Panc1 (cell line): Measurements from ENCODE around the gene CST4. TPM values are rescaled to one million over a fixed set of nuclear protein-coding genes. Genes with fewer than 3 reads are reported as not detected.
"Not testable (repeated sequence)": the region's sequence is repeated elsewhere in the genome, so short reads cannot be mapped to it uniquely, and the experiment has no call there.

Experiments used
- ATAC-seq: fragments of 200-7000 bp; cut with Tn5 transposase; 2 replicates; pipeline ENCODE4 v1.9.1; 2020; ENCODE audit warnings: mild to moderate bottlenecking, moderate library complexity
- Bru-seq: library from RNA; stranded (reverse); fragments of 400-500 nt; gene quantifications from one replicate; lab custom pipeline; 2021; lab: Mats Ljungman, UMichigan
- BruChase-seq, 2 experiments: library from RNA; stranded (reverse); fragments of 400-500 nt; gene quantifications; one replicate each; lab custom pipeline; 2021; lab: Mats Ljungman, UMichigan
- BruUV-seq: library from RNA; stranded (reverse); fragments of 400-500 nt; replicated peaks from 2 replicates; lab custom pipeline; 2021; lab: Mats Ljungman, UMichigan
- CTCF ChIA-PET: fragments of 300-600 bp; sonication (Branson Sonifier 250); formaldehyde crosslinking; loops from one replicate; lab custom pipeline; 2022; ENCODE audit warnings: antibody characterized with exemption; lab: Charles Lee
- POLR2A ChIA-PET: fragments of 300-600 bp; sonication (Branson Sonifier 250); formaldehyde crosslinking; loops from one replicate; lab custom pipeline; 2022; ENCODE audit warnings: antibody characterized with exemption; lab: Charles Lee
- DNase-seq: peaks from one replicate; pipeline ENCODE4 v3.0.0-alpha.2; 2010; ENCODE audit warnings: low read depth, low spot score
- H3K27ac ChIP-seq: 2 replicates; pipeline ENCODE4 v1.5.1; 2011; ENCODE audit warnings: mild to moderate bottlenecking, low read length, inconsistent platforms
- H3K27me3 ChIP-seq: fragments of 200-500 bp; sonication (Bioruptor generic); 2 replicates; pipeline ENCODE4 v1.6.0; 2014; ENCODE audit warnings: low read length, inconsistent platforms; ENCODE audit not compliant: control insufficient read depth, insufficient read depth
- H3K36me3 ChIP-seq: fragments of 200-500 bp; sonication (Bioruptor generic); 2 replicates; pipeline ENCODE4 v1.5.1; 2014; ENCODE audit warnings: inconsistent platforms, mild to moderate bottlenecking, low read length, moderate library complexity; ENCODE audit not compliant: control insufficient read depth, insufficient read depth
- H3K4me1 ChIP-seq: 2 replicates; pipeline ENCODE4 v1.5.1; 2011; ENCODE audit warnings: inconsistent platforms, mild to moderate bottlenecking, low read length, moderate library complexity; ENCODE audit not compliant: control insufficient read depth, insufficient read depth
- H3K4me3 ChIP-seq, 2 experiments: 2 replicates each; pipeline ENCODE4 v1.5.1; 2011 to 2012; ENCODE audit warnings: low read depth in 2 of 2, low read length in 2 of 2, mild to moderate bottlenecking in 2 of 2, inconsistent platforms in 1 of 2, moderate library complexity in 1 of 2
- H3K9me3 ChIP-seq: fragments of 200-500 bp; sonication (Bioruptor generic); 2 replicates; pipeline ENCODE4 v1.5.1; 2014; ENCODE audit warnings: low read depth, mild to moderate bottlenecking, inconsistent platforms, low read length, moderate library complexity; ENCODE audit not compliant: control insufficient read depth, insufficient read depth
- TCF7L2 ChIP-seq: IDR thresholded peaks from 2 replicates; pipeline ENCODE4 v1.6.1; 2011; ENCODE audit warnings: mild to moderate bottlenecking, low read depth, low read length, inconsistent platforms
- in situ Hi-C: cut with HindIII; loops from 2 replicates; pipeline ENCODE4 v1.10.0; 2016; ENCODE audit warnings: low sequenced_read_pairs, low pct_unique_long_range_greater_than_20kb
- intact Hi-C: fragments of 100-400 bp; cut with micrococcal nuclease; formaldehyde crosslinking; loops from one replicate; pipeline ENCODE4 v1.10.0; 2022; ENCODE audit not compliant: unreplicated experiment
- long read RNA-seq: library from polyadenylated mRNA; unstranded; transcript quantifications from one replicate; pipeline ENCODE4 v2.0.0, GENCODE V29; 2021; ENCODE audit not compliant: unreplicated experiment
- polyA plus RNA-seq: library from polyadenylated mRNA; unstranded; fragments of >200 nt; gene quantifications from one replicate; pipeline ENCODE4 v1.2.1, GENCODE V29; 2012; ENCODE audit warnings: missing spikeins; ENCODE audit not compliant: insufficient read length
- total RNA-seq: library from RNA; stranded (reverse); gene quantifications from one replicate; pipeline ENCODE4 v1.2.1, GENCODE V29; 2021; ENCODE audit not compliant: unreplicated experiment
- TF ChIP-seq, protein P1 (sequence below), 2 experiments: IDR thresholded peaks; 2 replicates each; pipeline ENCODE4 v1.6.1; 2011 to 2012; ENCODE audit warnings: low read depth in 2 of 2, control low read depth in 1 of 2, low read length in 1 of 2, mild to moderate bottlenecking in 1 of 2, moderate library complexity in 1 of 2; ENCODE audit not compliant: insufficient read depth in 1 of 2
- TF ChIP-seq, protein P2 (sequence below): fragments of 450-650 bp; IDR thresholded peaks from 2 replicates; pipeline ENCODE4 v1.5.1; 2017; ENCODE audit warnings: mild to moderate bottlenecking

CST4 gene, protein sequence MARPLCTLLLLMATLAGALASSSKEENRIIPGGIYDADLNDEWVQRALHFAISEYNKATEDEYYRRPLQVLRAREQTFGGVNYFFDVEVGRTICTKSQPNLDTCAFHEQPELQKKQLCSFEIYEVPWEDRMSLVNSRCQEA
- total RNA-seq = not detected
- polyA plus RNA-seq = not detected
- not detected for Bru-seq, nascent RNA
- BruChase-seq, experiment 1, labeled RNA remaining after a 2-hour chase = not detected
- not detected for BruChase-seq, experiment 2, labeled RNA remaining after a 6-hour chase
- long read RNA-seq = 0 reads

DNA sequence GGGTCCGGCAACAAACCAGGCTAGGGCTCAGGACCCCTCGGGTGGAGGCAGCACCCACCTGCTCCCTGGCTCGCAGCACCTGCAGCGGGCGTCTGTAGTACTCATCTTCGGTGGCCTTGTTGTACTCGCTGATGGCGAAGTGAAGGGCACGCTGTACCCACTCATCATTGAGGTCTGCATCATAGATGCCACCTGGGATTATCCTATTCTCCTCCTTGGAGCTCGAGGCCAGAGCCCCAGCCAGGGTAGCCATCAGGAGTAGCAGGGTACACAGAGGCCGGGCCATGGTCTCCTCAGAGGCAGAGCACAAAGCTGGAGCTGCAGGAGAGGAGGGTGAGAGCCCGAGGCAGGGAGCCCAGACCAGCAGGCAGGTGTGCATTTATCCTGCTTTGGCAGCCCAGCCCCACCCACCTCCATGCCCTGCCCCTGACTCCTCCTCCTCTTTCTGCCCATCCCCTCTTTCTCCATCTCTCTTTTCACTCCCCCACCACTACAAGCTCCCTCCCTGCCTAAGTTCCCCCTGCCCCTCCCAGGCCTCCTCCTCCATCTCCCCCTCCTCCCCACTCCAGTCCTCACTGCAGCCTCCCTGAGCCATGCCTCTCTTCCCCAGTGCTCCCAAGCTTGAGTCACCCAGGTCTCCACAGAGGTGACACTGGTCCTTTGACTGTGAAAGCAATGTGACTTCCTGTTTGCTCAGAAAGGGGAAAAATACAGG lies at the start of gene CST4:
Gene CST4, minus strand, starts transcription at position 355 of the 715 bp plus-strand sequence. Its CDS starts 69 bp downstream, at position 286.
- POLR2A ChIA-PET, DNase-seq, CTCF ChIA-PET, BruUV-seq, H3K36me3 ChIP-seq, H3K27ac ChIP-seq, in situ Hi-C loops, H3K4me1 ChIP-seq, H3K4me3 ChIP-seq, intact Hi-C loops, H3K27me3 ChIP-seq, H3K9me3 ChIP-seq: not testable (repeated sequence)
- peak; percentile 13; the same call in 1 of the 2 replicates for ATAC-seq

DNA sequence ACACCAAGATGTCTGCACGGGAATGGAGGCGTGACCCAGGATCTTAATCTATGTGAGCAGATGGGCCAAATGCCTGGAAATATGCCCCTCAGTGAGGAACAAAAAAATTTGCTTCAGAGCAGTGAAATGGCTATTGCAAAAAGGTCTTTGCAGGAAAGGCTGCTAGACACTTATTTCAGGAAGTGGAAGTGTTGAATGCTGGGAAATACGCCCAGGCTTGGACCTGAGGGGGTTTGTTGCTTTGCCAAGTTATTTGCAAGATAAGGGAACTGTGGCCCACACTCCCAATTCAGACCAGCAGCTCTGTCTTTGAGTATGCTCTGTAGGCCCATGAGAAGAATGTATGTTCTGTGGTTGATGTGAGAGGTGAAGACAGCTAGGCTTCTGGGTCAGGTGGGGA lies 46.6 kb upstream of the CST4 start:
- ATAC-seq, POLR2A ChIA-PET, H3K36me3 ChIP-seq, H3K4me3 ChIP-seq, H3K9me3 ChIP-seq, H3K4me1 ChIP-seq, H3K27me3 ChIP-seq, in situ Hi-C loops, intact Hi-C loops, H3K27ac ChIP-seq, BruUV-seq, CTCF ChIA-PET, DNase-seq: not testable (repeated sequence)

DNA sequence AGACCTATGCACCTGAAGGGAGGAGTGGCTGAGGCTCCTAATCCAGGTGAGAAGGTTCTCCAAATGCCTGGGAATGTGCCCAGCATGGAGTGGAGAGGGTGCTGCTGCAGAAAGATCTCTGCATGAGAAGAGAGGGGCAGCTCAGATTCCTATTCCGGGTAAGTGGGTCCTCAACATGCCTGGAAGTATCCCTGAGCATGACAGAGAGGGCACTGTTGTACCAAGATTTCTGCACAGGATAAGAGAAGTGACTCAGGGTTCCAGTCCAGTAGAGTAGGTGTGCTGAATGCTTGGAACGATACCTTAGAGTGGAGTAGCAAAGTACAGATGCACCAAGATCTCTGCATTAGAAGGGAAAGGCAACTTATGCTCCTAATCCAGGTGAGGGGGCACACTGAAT lies 46.1 kb upstream of the CST4 start:
- intact Hi-C loops, H3K36me3 ChIP-seq, in situ Hi-C loops: not testable (repeated sequence)

DNA sequence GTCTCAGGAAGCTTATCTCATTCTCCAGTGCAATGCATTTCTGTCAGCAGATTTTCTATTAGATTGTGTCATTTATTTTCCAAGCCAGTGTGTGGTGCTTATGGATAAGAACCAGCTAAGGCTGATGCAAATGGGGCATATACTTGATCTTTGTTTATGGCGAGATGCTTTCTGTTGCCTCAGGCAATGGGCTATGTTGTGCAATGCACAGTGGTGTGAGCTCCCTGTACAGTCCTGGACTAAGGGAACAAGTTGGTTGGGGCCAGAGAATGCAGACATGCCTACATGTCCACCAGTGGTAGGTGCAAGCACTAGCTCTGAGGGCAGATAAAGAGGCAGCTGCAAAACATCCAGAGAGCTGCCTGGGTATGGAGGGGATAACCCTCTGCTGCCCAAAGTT lies 45.6 kb upstream of the CST4 start:
- H3K27me3 ChIP-seq, in situ Hi-C loops, H3K9me3 ChIP-seq, POLR2A ChIA-PET, BruUV-seq, H3K27ac ChIP-seq, H3K36me3 ChIP-seq, ATAC-seq, intact Hi-C loops, CTCF ChIA-PET, H3K4me1 ChIP-seq, H3K4me3 ChIP-seq, DNase-seq: not testable (repeated sequence)

More for the DNA sequence above, 46.1 kb upstream of the CST4 start:
- H3K4me3 ChIP-seq, H3K4me1 ChIP-seq, H3K9me3 ChIP-seq, ATAC-seq, POLR2A ChIA-PET, H3K27me3 ChIP-seq, H3K27ac ChIP-seq, CTCF ChIA-PET, DNase-seq, BruUV-seq: not testable (repeated sequence)

DNA sequence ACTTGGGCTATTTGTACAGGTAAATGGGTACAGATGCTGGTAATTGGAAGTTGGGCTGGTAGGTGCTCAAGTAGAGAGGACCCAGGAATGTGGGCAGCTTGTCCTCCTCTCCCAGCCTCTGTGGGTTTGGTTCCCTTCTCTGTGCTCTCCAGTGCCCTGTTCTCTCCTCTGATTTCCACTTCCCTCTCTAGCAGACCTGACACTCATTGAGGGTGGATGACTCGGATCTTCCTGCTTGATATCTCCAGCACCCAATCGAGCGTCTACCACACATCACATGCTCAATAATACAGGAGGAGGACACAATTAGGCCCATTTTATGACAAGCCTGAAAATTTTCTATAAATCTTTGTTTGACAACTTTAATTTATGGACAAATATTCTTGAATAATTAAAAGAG lies 38.2 kb upstream of the CST4 start:
- Histone ChIP-seq H3K9me3 (no peaks in the 10 kb centered on the region), H3K4me3 (no peak overlapping the region), H3K27me3 (no peaks in the 10 kb centered on the region), H3K27ac (no peak overlapping the region), H3K36me3 (no peaks in the 10 kb centered on the region), H3K4me1 (no peaks in the 10 kb centered on the region)
- DNase-seq (no peak), ATAC-seq (no peak)
- intact Hi-C loops (no loop called here), in situ Hi-C loops (no loop called here)
- TF ChIP-seq, protein P1, sequence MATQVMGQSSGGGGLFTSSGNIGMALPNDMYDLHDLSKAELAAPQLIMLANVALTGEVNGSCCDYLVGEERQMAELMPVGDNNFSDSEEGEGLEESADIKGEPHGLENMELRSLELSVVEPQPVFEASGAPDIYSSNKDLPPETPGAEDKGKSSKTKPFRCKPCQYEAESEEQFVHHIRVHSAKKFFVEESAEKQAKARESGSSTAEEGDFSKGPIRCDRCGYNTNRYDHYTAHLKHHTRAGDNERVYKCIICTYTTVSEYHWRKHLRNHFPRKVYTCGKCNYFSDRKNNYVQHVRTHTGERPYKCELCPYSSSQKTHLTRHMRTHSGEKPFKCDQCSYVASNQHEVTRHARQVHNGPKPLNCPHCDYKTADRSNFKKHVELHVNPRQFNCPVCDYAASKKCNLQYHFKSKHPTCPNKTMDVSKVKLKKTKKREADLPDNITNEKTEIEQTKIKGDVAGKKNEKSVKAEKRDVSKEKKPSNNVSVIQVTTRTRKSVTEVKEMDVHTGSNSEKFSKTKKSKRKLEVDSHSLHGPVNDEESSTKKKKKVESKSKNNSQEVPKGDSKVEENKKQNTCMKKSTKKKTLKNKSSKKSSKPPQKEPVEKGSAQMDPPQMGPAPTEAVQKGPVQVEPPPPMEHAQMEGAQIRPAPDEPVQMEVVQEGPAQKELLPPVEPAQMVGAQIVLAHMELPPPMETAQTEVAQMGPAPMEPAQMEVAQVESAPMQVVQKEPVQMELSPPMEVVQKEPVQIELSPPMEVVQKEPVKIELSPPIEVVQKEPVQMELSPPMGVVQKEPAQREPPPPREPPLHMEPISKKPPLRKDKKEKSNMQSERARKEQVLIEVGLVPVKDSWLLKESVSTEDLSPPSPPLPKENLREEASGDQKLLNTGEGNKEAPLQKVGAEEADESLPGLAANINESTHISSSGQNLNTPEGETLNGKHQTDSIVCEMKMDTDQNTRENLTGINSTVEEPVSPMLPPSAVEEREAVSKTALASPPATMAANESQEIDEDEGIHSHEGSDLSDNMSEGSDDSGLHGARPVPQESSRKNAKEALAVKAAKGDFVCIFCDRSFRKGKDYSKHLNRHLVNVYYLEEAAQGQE (IDR thresholded peaks at IDR 0.05; ENCODE audit: insufficient read depth in 1 of 2, low read depth in 2 of 2, low read length in 1 of 2) = no peak
- no peak for TF ChIP-seq TCF7L2
- TF ChIP-seq, protein P2, sequence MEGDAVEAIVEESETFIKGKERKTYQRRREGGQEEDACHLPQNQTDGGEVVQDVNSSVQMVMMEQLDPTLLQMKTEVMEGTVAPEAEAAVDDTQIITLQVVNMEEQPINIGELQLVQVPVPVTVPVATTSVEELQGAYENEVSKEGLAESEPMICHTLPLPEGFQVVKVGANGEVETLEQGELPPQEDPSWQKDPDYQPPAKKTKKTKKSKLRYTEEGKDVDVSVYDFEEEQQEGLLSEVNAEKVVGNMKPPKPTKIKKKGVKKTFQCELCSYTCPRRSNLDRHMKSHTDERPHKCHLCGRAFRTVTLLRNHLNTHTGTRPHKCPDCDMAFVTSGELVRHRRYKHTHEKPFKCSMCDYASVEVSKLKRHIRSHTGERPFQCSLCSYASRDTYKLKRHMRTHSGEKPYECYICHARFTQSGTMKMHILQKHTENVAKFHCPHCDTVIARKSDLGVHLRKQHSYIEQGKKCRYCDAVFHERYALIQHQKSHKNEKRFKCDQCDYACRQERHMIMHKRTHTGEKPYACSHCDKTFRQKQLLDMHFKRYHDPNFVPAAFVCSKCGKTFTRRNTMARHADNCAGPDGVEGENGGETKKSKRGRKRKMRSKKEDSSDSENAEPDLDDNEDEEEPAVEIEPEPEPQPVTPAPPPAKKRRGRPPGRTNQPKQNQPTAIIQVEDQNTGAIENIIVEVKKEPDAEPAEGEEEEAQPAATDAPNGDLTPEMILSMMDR = no peak
- ChIA-PET CTCF (no interaction called here), POLR2A (no interaction called here)
- no TSS peak for BruUV-seq
